ENCODE data around the gene NFIA. TPM values are rescaled to one million over a fixed set of nuclear protein-coding genes. Genes with fewer than 3 reads are reported as not detected.
A peak's percentile ranks its signal among the peaks of the same experiment; 100 is the strongest.

Gene NFIA
- polyA plus RNA-seq, 4 donors: 1.6 to 9.7 (median 4.9) TPM

DNA sequence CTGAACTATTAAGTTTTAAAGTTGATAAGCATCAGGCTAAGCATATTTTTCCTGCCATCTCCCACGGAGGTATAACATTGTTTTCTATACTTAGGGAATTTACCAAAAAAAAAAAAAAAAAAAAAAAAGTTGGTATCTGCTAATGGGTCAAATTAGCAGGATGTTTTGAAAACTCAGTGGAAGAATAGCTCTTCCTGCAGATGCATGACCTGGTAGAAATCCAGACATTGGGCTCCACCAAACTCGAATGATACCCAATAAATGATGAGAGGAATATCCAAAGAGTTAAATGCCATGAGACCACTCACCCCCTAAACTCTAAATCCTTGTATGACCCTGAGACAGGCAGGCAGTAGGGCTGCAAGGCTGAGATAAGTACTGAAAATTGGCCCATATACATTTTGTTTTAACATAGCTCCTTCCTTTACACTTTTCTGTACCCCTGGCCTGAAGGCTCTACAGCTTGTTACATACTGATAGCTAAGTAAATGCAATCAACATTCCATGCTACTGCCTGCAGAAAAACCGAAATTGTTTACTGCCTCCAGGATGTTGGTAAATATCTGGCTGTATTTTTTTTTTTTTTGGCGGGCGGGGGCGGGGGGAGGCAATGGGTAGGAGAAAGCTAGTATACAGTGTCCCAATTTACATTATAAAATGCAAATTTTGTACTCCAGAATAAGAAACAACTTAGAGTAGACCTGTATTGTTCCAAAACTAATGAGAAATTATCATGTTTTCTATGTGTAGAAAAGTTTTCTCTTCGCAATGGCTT is 57.6 kb downstream of the NFIA start:
- Histone ChIP-seq H3K27ac (ENCODE audit: low read depth in 1 of 3, low read length in 2 of 3) (no peak overlapping the region), H3K4me3 (ENCODE audit: low read depth in 1 of 3, low read length in 3 of 3) (no peak overlapping the region), H3K27me3 (ENCODE audit: control insufficient read depth in 3 of 3, insufficient read depth in 3 of 3, low read length in 3 of 3) (no peaks in the 10 kb centered on the region), H3K36me3 (ENCODE audit: control insufficient read depth in 3 of 3, insufficient read depth in 2 of 3, low read depth in 1 of 3, low read length in 3 of 3) (peaks cover 0 to 3% (median 0%) of the 10 kb centered on the region in 3 donors), H3K9me3 (ENCODE audit: control insufficient read depth in 2 of 2, insufficient read depth in 1 of 2, low read depth in 1 of 2, low read length in 1 of 2) (no peaks in the 10 kb centered on the region), H3K4me1 (ENCODE audit: control insufficient read depth in 3 of 3, insufficient read depth in 2 of 3, low read depth in 1 of 3, low read length in 2 of 3) (peaks cover 0 to 10% (median 1%) of the 10 kb centered on the region in 3 donors)
- no peak for DNase-seq
- 75 to 88% (median 84%) methylated on average over 7 of the region's 7 CpGs for WGBS, 3 donors
- no peak for FAIRE-seq

GRCh38 chr1:61140778-61141177 is 58.4 kb downstream of the NFIA start:
- no peak for FAIRE-seq
- H3K4me3 ChIP-seq (ENCODE audit: low read depth in 1 of 3, low read length in 3 of 3): no peak overlapping the region
- no peak for DNase-seq
- H3K27ac ChIP-seq (ENCODE audit: low read depth in 1 of 3, low read length in 2 of 3): no peak overlapping the region
- WGBS, 3 donors: 72 to 93% (median 92%) methylated on average over 3 of the region's 3 CpGs
- H3K4me1 ChIP-seq (ENCODE audit: control insufficient read depth in 3 of 3, insufficient read depth in 2 of 3, low read depth in 1 of 3, low read length in 2 of 3): peaks cover 0 to 10% (median 1%) of the 10 kb centered on the region in 3 donors
- peaks cover 0 to 3% (median 0%) of the 10 kb centered on the region in 3 donors for H3K36me3 ChIP-seq (ENCODE audit: control insufficient read depth in 3 of 3, insufficient read depth in 2 of 3, low read depth in 1 of 3, low read length in 3 of 3)
- H3K9me3 ChIP-seq (ENCODE audit: control insufficient read depth in 2 of 2, insufficient read depth in 1 of 2, low read depth in 1 of 2, low read length in 1 of 2): no peaks in the 10 kb centered on the region
- no peaks in the 10 kb centered on the region for H3K27me3 ChIP-seq (ENCODE audit: control insufficient read depth in 3 of 3, insufficient read depth in 3 of 3, low read length in 3 of 3)

DNA sequence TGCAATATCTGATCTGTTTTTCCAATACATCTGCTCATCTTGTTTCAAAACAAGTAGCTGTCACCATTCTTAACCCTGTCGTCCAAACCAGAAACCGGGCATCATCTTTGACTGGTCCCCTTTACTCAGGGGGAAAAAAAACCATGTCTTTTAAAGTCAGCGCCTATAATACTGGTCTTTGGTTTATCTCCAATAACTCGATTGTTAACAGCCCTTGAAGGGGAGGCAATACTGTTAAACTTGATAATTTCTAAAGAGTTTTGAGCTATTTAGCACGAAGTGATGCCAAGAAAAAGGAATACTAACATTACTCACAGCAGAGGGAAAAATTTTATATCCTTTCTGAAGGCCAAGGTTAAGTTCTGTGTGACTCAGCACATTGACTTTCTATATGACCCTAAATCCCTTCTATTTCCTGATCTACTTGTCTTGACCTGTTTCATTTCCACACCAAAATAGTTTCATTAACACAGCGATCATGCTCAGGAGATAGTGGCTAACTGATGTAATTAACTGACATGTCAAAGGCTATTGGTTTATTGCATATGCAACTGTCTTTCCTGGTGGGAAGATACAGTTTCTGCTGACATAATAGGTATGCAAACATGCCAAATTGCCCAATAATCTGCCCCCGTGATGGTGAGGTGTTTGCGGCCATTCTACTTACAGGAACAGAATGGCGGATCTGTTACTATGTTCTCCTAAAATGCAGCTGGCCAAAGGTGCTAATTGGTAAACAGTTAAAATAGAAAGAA is 59.1 kb downstream of the NFIA start:
- 53 to 65% (median 55%) methylated on average over 9 of the region's 9 CpGs for WGBS, 3 donors
- no peaks in the 10 kb centered on the region for H3K27me3 ChIP-seq (ENCODE audit: control insufficient read depth in 3 of 3, insufficient read depth in 3 of 3, low read length in 3 of 3)
- peaks cover 0 to 10% (median 1%) of the 10 kb centered on the region in 3 donors for H3K4me1 ChIP-seq (ENCODE audit: control insufficient read depth in 3 of 3, insufficient read depth in 2 of 3, low read depth in 1 of 3, low read length in 2 of 3)
- H3K4me3 ChIP-seq (ENCODE audit: low read depth in 1 of 3, low read length in 3 of 3): no peak overlapping the region
- no peaks in the 10 kb centered on the region for H3K9me3 ChIP-seq (ENCODE audit: control insufficient read depth in 2 of 2, insufficient read depth in 1 of 2, low read depth in 1 of 2, low read length in 1 of 2)
- H3K27ac ChIP-seq (ENCODE audit: low read depth in 1 of 3, low read length in 2 of 3): peak overlapping the region in 1 of 3 donors; percentile 47
- FAIRE-seq: no peak
- H3K36me3 ChIP-seq (ENCODE audit: control insufficient read depth in 3 of 3, insufficient read depth in 2 of 3, low read depth in 1 of 3, low read length in 3 of 3): peaks cover 0 to 5% (median 0%) of the 10 kb centered on the region in 3 donors
- peak; percentile 49 to 72 for DNase-seq

DNA sequence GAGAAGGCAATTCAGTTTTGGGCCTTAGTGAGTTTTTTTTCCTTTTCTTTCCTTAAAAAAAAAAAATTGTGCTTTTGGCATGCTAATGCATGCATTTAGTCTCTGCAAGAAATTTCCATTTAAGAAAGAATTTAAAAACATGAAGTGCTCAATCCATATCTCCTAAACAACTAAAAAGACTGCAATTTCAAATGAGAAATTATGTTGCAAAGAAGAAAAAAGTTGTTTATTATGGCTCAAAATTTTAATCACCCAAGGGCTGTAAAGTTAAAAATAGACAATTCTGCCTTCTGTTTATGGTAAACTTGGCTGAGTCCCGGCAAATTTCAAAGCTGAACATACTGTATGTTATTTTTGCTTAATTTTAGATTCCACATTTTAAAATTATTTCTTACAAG is 59.7 kb downstream of the NFIA start:
- H3K4me1 ChIP-seq (ENCODE audit: control insufficient read depth in 3 of 3, insufficient read depth in 2 of 3, low read depth in 1 of 3, low read length in 2 of 3): peaks cover 0 to 10% (median 1%) of the 10 kb centered on the region in 3 donors
- H3K4me3 ChIP-seq (ENCODE audit: low read depth in 1 of 3, low read length in 3 of 3): no peak overlapping the region
- no peaks in the 10 kb centered on the region for H3K9me3 ChIP-seq (ENCODE audit: control insufficient read depth in 2 of 2, insufficient read depth in 1 of 2, low read depth in 1 of 2, low read length in 1 of 2)
- H3K36me3 ChIP-seq (ENCODE audit: control insufficient read depth in 3 of 3, insufficient read depth in 2 of 3, low read depth in 1 of 3, low read length in 3 of 3): peaks cover 0 to 5% (median 0%) of the 10 kb centered on the region in 3 donors
- WGBS, 3 donors: 57 to 86% (median 81%) methylated on average over 1 of the region's 1 CpG
- H3K27ac ChIP-seq (ENCODE audit: low read depth in 1 of 3, low read length in 2 of 3): no peak overlapping the region
- H3K27me3 ChIP-seq (ENCODE audit: control insufficient read depth in 3 of 3, insufficient read depth in 3 of 3, low read length in 3 of 3): no peaks in the 10 kb centered on the region
- FAIRE-seq: no peak
- no peak for DNase-seq

- Histone ChIP-seq H3K36me3 (ENCODE audit: control insufficient read depth in 3 of 3, insufficient read depth in 2 of 3, low read depth in 1 of 3, low read length in 3 of 3) (peaks cover 0 to 5% (median 0%) of the 10 kb centered on the region in 3 donors), H3K4me3 (ENCODE audit: low read depth in 1 of 3, low read length in 3 of 3) (no peak overlapping the region), H3K4me1 (ENCODE audit: control insufficient read depth in 3 of 3, insufficient read depth in 2 of 3, low read depth in 1 of 3, low read length in 2 of 3) (peaks cover 1 to 15% (median 2%) of the 10 kb centered on the region in 3 donors), H3K9me3 (ENCODE audit: control insufficient read depth in 2 of 2, insufficient read depth in 1 of 2, low read depth in 1 of 2, low read length in 1 of 2) (no peaks in the 10 kb centered on the region), H3K27ac (ENCODE audit: low read depth in 1 of 3, low read length in 2 of 3) (peak overlapping the region in 1 of 3 donors; percentile 11), H3K27me3 (ENCODE audit: control insufficient read depth in 3 of 3, insufficient read depth in 3 of 3, low read length in 3 of 3) (no peaks in the 10 kb centered on the region)
- WGBS, 3 donors: 71 to 78% (median 77%) methylated on average over 11 of the region's 11 CpGs
- DNase-seq (no peak), FAIRE-seq (no peak)
Observed at GRCh38 chr1:61142726-61143500, 60.6 kb downstream of the NFIA start.

DNA sequence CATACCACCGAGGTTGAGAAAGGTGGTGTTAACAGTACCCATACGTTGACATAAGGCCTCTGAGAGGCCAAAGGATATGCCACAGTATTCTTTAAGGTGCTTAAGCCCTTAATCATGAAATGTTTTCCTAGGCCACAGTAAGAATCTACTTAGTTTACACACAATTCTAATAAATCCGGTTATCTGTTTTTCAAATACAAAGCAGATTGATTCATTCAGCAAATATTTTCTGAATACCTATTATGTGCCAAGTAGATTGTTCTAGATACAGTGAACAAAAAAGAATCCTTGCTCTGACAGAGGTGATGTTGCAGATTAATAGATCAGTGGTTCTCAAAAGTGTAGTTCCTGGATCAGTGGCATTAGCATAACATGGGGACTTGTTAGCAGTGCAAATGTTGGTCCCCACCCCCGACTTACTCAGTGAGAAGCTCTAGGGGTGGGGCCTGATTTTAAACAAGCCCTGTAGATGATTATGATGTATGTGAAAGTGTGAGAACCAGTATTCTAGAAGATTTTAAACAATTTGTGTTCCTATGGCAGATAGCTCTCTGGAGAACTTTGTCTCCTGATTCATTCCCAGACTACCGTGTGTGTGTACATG is 61.6 kb downstream of the NFIA start:
- FAIRE-seq: no peak

DNA sequence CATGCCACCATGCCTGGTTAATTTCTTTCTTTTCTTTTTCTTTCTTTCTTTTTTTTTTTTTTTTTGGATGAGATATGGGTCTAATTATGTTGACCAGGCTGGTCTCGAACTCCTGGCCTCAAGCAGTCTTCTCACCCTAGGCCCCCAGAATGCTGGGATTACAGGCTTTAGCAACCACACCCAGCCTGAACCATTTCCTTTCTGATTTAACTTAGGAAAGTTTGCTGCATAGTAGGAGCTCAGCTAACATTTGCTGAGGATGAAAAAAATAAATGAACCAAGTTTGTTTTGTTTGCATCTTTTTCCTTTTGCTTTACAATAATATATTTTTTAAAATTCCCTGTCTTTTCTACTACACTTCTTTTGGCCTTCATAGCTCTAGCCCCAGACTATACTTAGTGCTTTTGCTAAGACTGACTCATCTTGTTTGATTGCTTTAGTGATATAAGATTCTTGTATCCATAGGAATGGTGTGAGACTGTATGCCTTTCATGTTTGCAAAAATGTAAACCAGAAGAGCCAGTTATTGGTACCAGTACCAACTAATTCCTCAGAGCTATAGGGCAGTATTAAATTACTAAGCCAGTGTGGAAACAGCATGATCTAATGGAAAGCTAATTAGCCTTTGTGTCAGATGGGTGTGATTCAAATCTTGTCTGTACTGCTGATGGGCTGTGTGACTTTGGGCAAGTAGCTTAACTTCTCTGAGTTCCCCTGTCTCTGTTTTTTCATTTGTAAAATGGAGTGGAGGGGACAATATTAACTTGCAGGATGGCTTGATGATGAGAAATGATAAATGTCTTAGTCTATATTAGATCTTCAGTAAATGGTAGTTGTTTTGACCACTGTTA is 66.9 kb downstream of the NFIA start:
- Histone ChIP-seq H3K9me3 (ENCODE audit: control insufficient read depth in 2 of 2, insufficient read depth in 1 of 2, low read depth in 1 of 2, low read length in 1 of 2) (no peaks in the 10 kb centered on the region), H3K4me1 (ENCODE audit: control insufficient read depth in 3 of 3, insufficient read depth in 2 of 3, low read depth in 1 of 3, low read length in 2 of 3) (peaks cover 9 to 36% (median 14%) of the 10 kb centered on the region in 3 donors), H3K27me3 (ENCODE audit: control insufficient read depth in 3 of 3, insufficient read depth in 3 of 3, low read length in 3 of 3) (no peaks in the 10 kb centered on the region), H3K4me3 (ENCODE audit: low read depth in 1 of 3, low read length in 3 of 3) (no peak overlapping the region), H3K36me3 (ENCODE audit: control insufficient read depth in 3 of 3, insufficient read depth in 2 of 3, low read depth in 1 of 3, low read length in 3 of 3) (peaks cover 0 to 2% (median 0%) of the 10 kb centered on the region in 3 donors), H3K27ac (ENCODE audit: low read depth in 1 of 3, low read length in 2 of 3) (no peak overlapping the region)
- FAIRE-seq (no peak), DNase-seq (no peak)
- 69 to 80% (median 76%) methylated on average over 1 of the region's 1 CpG for WGBS, 3 donors

More for the DNA sequence above, 61.6 kb downstream of the NFIA start:
- no peak for DNase-seq
- no peak overlapping the region for H3K4me3 ChIP-seq (ENCODE audit: low read depth in 1 of 3, low read length in 3 of 3)
- no peaks in the 10 kb centered on the region for H3K9me3 ChIP-seq (ENCODE audit: control insufficient read depth in 2 of 2, insufficient read depth in 1 of 2, low read depth in 1 of 2, low read length in 1 of 2)
- WGBS, 3 donors: 80 to 82% (median 81%) methylated on average over 5 of the region's 5 CpGs
- no peak overlapping the region for H3K27ac ChIP-seq (ENCODE audit: low read depth in 1 of 3, low read length in 2 of 3)
- H3K36me3 ChIP-seq (ENCODE audit: control insufficient read depth in 3 of 3, insufficient read depth in 2 of 3, low read depth in 1 of 3, low read length in 3 of 3): peaks cover 0 to 5% (median 0%) of the 10 kb centered on the region in 3 donors
- H3K4me1 ChIP-seq (ENCODE audit: control insufficient read depth in 3 of 3, insufficient read depth in 2 of 3, low read depth in 1 of 3, low read length in 2 of 3): peaks cover 3 to 24% (median 3%) of the 10 kb centered on the region in 3 donors
- no peaks in the 10 kb centered on the region for H3K27me3 ChIP-seq (ENCODE audit: control insufficient read depth in 3 of 3, insufficient read depth in 3 of 3, low read length in 3 of 3)

Measured in small intestine (tissue), 7 donors.